Natural killer cell treated with Interleukin-12 subunit alpha and Interleukin-12 subunit beta and Interleukin-15 and Interleukin-18, amount 100 ng/mL, for 72 hours (primary cell): ENCODE measurements around the gene SLC1A7. TPM values are rescaled to one million over a fixed set of nuclear protein-coding genes. Genes with fewer than 3 reads are reported as not detected.

Experiments
- ATAC-seq, 2 donors: fragments of 150-1000 bp; cut with Tn5 transposase in 1 of 2; sonication (Bioruptor Pico), chemical (Tn5 transposase) in 1 of 2; 2 replicates each; pipeline ENCODE4 v1.10.0; 2021
- DNase-seq: peaks from one replicate; pipeline ENCODE4 v3.0.0; 2022; ENCODE audit warnings: low spot score
- H3K27ac Mint-ChIP-seq, 2 donors: 1 replicate in 1 of 2; 2 replicates in 1 of 2; pipeline ENCODE4 v1.8.0; 2022; ENCODE audit warnings: mixed read lengths in 2 of 2, mild to moderate bottlenecking in 1 of 2, moderate library complexity in 1 of 2
- H3K27me3 Mint-ChIP-seq, 2 donors: 1 replicate in 1 of 2; 2 replicates in 1 of 2; pipeline ENCODE4 v1.8.0; 2022; ENCODE audit warnings: mixed read lengths in 2 of 2
- H3K36me3 Mint-ChIP-seq: one replicate; pipeline ENCODE4 v1.8.0; 2022; ENCODE audit warnings: mixed read lengths
- H3K4me1 Mint-ChIP-seq, 2 donors: 1 replicate in 1 of 2; 2 replicates in 1 of 2; pipeline ENCODE4 v1.8.0; 2022; ENCODE audit warnings: low read depth in 2 of 2, mixed read lengths in 2 of 2, mild to moderate bottlenecking in 1 of 2
- H3K4me3 Mint-ChIP-seq: one replicate; pipeline ENCODE4 v1.8.0; 2022; ENCODE audit warnings: mixed read lengths
- H3K9me3 Mint-ChIP-seq: 2 replicates; pipeline ENCODE4 v1.8.0; 2022; ENCODE audit warnings: mixed read lengths
- total RNA-seq, 2 donors: library from RNA; stranded (reverse); gene quantifications; one replicate each; pipeline ENCODE4 v1.2.3, GENCODE V29; 2022

The SLC1A7 gene
- total RNA-seq, 2 donors from 2014 or later: 0.29 to 1.1 TPM

GRCh38 chr1:53174971-53175913 lies 32.8 kb upstream of the SLC1A7 start:
- no peak overlapping the region for H3K27ac Mint-ChIP-seq
- peaks cover 7 to 13% of the 10 kb centered on the region in 2 donors for H3K4me1 Mint-ChIP-seq
- H3K4me3 Mint-ChIP-seq: no peak overlapping the region
- H3K36me3 Mint-ChIP-seq: no peaks in the 10 kb centered on the region
- peaks cover 7 to 18% of the 10 kb centered on the region in 2 donors for H3K27me3 Mint-ChIP-seq
- DNase-seq (no peak), ATAC-seq (no peak)
- no peaks in the 10 kb centered on the region for H3K9me3 Mint-ChIP-seq

- H3K27me3 Mint-ChIP-seq: peaks cover 7 to 18% of the 10 kb centered on the region in 2 donors
- peaks cover 7 to 13% of the 10 kb centered on the region in 2 donors for H3K4me1 Mint-ChIP-seq
- H3K27ac Mint-ChIP-seq: peak overlapping the region; percentile 3 to 8
- no peaks in the 10 kb centered on the region for H3K36me3 Mint-ChIP-seq
- H3K4me3 Mint-ChIP-seq: peak overlapping the region; percentile 25
- H3K9me3 Mint-ChIP-seq: no peaks in the 10 kb centered on the region
- no peak for ATAC-seq
- no peak for DNase-seq
These were observed 30.1 kb upstream of the SLC1A7 start for GRCh38 chr1:53172426-53173128.

GRCh38 chr1:53166912-53167311 lies 24.5 kb upstream of the SLC1A7 start:
- DNase-seq (no peak), ATAC-seq (no peak)
- H3K27ac Mint-ChIP-seq: no peak overlapping the region
- no peaks in the 10 kb centered on the region for H3K9me3 Mint-ChIP-seq
- no peaks in the 10 kb centered on the region for H3K4me1 Mint-ChIP-seq
- H3K4me3 Mint-ChIP-seq: no peak overlapping the region
- no peaks in the 10 kb centered on the region for H3K36me3 Mint-ChIP-seq
- H3K27me3 Mint-ChIP-seq: no peaks in the 10 kb centered on the region

GRCh38 chr1:53166366-53166765 lies 23.9 kb upstream of the SLC1A7 start:
- ATAC-seq: no peak
- Mint-ChIP-seq H3K9me3 (no peaks in the 10 kb centered on the region), H3K27ac (no peak overlapping the region), H3K4me1 (no peaks in the 10 kb centered on the region), H3K4me3 (no peak overlapping the region), H3K36me3 (no peaks in the 10 kb centered on the region), H3K27me3 (no peaks in the 10 kb centered on the region)
- no peak for DNase-seq

- H3K4me1 Mint-ChIP-seq: no peaks in the 10 kb centered on the region
- no peak overlapping the region for H3K4me3 Mint-ChIP-seq
These were observed 23.0 kb upstream of the SLC1A7 start for GRCh38 chr1:53165408-53165961.

GRCh38 chr1:53163291-53163768 lies 20.9 kb upstream of the SLC1A7 start:
- Mint-ChIP-seq H3K27me3 (no peaks in the 10 kb centered on the region), H3K27ac (no peak overlapping the region), H3K36me3 (no peaks in the 10 kb centered on the region), H3K4me1 (no peaks in the 10 kb centered on the region), H3K9me3 (no peaks in the 10 kb centered on the region), H3K4me3 (no peak overlapping the region)
- DNase-seq: no peak
- no peak for ATAC-seq

More at GRCh38 chr1:53165408-53165961, 23.0 kb upstream of the SLC1A7 start:
- DNase-seq (no peak), ATAC-seq (no peak)
- Mint-ChIP-seq H3K27ac (no peak overlapping the region), H3K36me3 (no peaks in the 10 kb centered on the region), H3K9me3 (no peaks in the 10 kb centered on the region), H3K27me3 (no peaks in the 10 kb centered on the region)

GRCh38 chr1:53162621-53163020 lies 20.2 kb upstream of the SLC1A7 start:
- H3K27me3 Mint-ChIP-seq: peaks cover 0 to 2% of the 10 kb centered on the region in 2 donors
- H3K4me3 Mint-ChIP-seq: no peak overlapping the region
- no peaks in the 10 kb centered on the region for H3K4me1 Mint-ChIP-seq
- DNase-seq: no peak
- H3K27ac Mint-ChIP-seq: no peak overlapping the region
- H3K36me3 Mint-ChIP-seq: no peaks in the 10 kb centered on the region
- no peak for ATAC-seq
- no peaks in the 10 kb centered on the region for H3K9me3 Mint-ChIP-seq

GRCh38 chr1:53160924-53161378 lies 18.5 kb upstream of the SLC1A7 start:
- Mint-ChIP-seq H3K9me3 (no peaks in the 10 kb centered on the region), H3K27me3 (peaks cover 0 to 2% of the 10 kb centered on the region in 2 donors), H3K4me3 (no peak overlapping the region), H3K36me3 (no peaks in the 10 kb centered on the region), H3K4me1 (no peaks in the 10 kb centered on the region), H3K27ac (no peak overlapping the region)
- ATAC-seq (no peak), DNase-seq (no peak)

GRCh38 chr1:53158900-53159299 lies 16.5 kb upstream of the SLC1A7 start:
- Mint-ChIP-seq H3K27ac (no peak overlapping the region), H3K27me3 (peaks cover 0 to 2% of the 10 kb centered on the region in 2 donors), H3K4me1 (no peaks in the 10 kb centered on the region), H3K9me3 (no peaks in the 10 kb centered on the region), H3K4me3 (no peak overlapping the region), H3K36me3 (no peaks in the 10 kb centered on the region)
- ATAC-seq (no peak), DNase-seq (no peak)

GRCh38 chr1:53156783-53157182 lies 14.3 kb upstream of the SLC1A7 start:
- Mint-ChIP-seq H3K27ac (no peak overlapping the region), H3K36me3 (no peaks in the 10 kb centered on the region), H3K4me3 (no peak overlapping the region), H3K4me1 (no peaks in the 10 kb centered on the region), H3K27me3 (peaks cover 0 to 5% of the 10 kb centered on the region in 2 donors), H3K9me3 (no peaks in the 10 kb centered on the region)
- ATAC-seq (no peak), DNase-seq (no peak)

- Mint-ChIP-seq H3K36me3 (no peaks in the 10 kb centered on the region), H3K27me3 (peaks cover 0 to 5% of the 10 kb centered on the region in 2 donors), H3K4me1 (no peaks in the 10 kb centered on the region), H3K9me3 (no peaks in the 10 kb centered on the region), H3K27ac (no peak overlapping the region), H3K4me3 (no peak overlapping the region)
- DNase-seq (no peak), ATAC-seq (no peak)
These were observed 13.5 kb upstream of the SLC1A7 start for GRCh38 chr1:53155945-53156344.

GRCh38 chr1:53155534-53155933 lies 13.1 kb upstream of the SLC1A7 start:
- no peak for DNase-seq
- no peaks in the 10 kb centered on the region for H3K9me3 Mint-ChIP-seq
- peaks cover 0 to 5% of the 10 kb centered on the region in 2 donors for H3K27me3 Mint-ChIP-seq
- no peak overlapping the region for H3K4me3 Mint-ChIP-seq
- H3K36me3 Mint-ChIP-seq: no peaks in the 10 kb centered on the region
- no peak for ATAC-seq
- H3K27ac Mint-ChIP-seq: no peak overlapping the region
- no peaks in the 10 kb centered on the region for H3K4me1 Mint-ChIP-seq

- ATAC-seq (no peak), DNase-seq (no peak)
- H3K27me3 Mint-ChIP-seq: peaks cover 0 to 5% of the 10 kb centered on the region in 2 donors
- no peaks in the 10 kb centered on the region for H3K36me3 Mint-ChIP-seq
- no peaks in the 10 kb centered on the region for H3K9me3 Mint-ChIP-seq
- H3K4me3 Mint-ChIP-seq: no peak overlapping the region
- H3K4me1 Mint-ChIP-seq: no peaks in the 10 kb centered on the region
- H3K27ac Mint-ChIP-seq: no peak overlapping the region
These were observed 12.5 kb upstream of the SLC1A7 start for GRCh38 chr1:53154859-53155438.
